Panc1 (cell line): Measurements from ENCODE around the gene TXN. TPM values are rescaled to one million over a fixed set of nuclear protein-coding genes. Genes with fewer than 3 reads are reported as not detected.

Experiments
- ATAC-seq: fragments of 200-7000 bp; cut with Tn5 transposase; 2 replicates; pipeline ENCODE4 v1.9.1; 2020; ENCODE audit warnings: mild to moderate bottlenecking, moderate library complexity
- BruUV-seq: library from RNA; stranded (reverse); fragments of 400-500 nt; replicated peaks from 2 replicates; lab custom pipeline; 2021; lab: Mats Ljungman, UMichigan
- CTCF ChIA-PET: fragments of 300-600 bp; sonication (Branson Sonifier 250); formaldehyde crosslinking; loops from one replicate; lab custom pipeline; 2022; ENCODE audit warnings: antibody characterized with exemption; lab: Charles Lee
- POLR2A ChIA-PET: fragments of 300-600 bp; sonication (Branson Sonifier 250); formaldehyde crosslinking; loops from one replicate; lab custom pipeline; 2022; ENCODE audit warnings: antibody characterized with exemption; lab: Charles Lee
- DNase-seq: peaks from one replicate; pipeline ENCODE4 v3.0.0-alpha.2; 2010; ENCODE audit warnings: low read depth, low spot score
- H3K27ac ChIP-seq: 2 replicates; pipeline ENCODE4 v1.5.1; 2011; ENCODE audit warnings: mild to moderate bottlenecking, low read length, inconsistent platforms
- H3K27me3 ChIP-seq: fragments of 200-500 bp; sonication (Bioruptor generic); 2 replicates; pipeline ENCODE4 v1.6.0; 2014; ENCODE audit warnings: low read length, inconsistent platforms; ENCODE audit not compliant: control insufficient read depth, insufficient read depth
- H3K36me3 ChIP-seq: fragments of 200-500 bp; sonication (Bioruptor generic); 2 replicates; pipeline ENCODE4 v1.5.1; 2014; ENCODE audit warnings: inconsistent platforms, mild to moderate bottlenecking, low read length, moderate library complexity; ENCODE audit not compliant: control insufficient read depth, insufficient read depth
- H3K4me1 ChIP-seq: 2 replicates; pipeline ENCODE4 v1.5.1; 2011; ENCODE audit warnings: inconsistent platforms, mild to moderate bottlenecking, low read length, moderate library complexity; ENCODE audit not compliant: control insufficient read depth, insufficient read depth
- H3K4me3 ChIP-seq, 2 experiments: 2 replicates each; pipeline ENCODE4 v1.5.1; 2011 to 2012; ENCODE audit warnings: low read depth in 2 of 2, low read length in 2 of 2, mild to moderate bottlenecking in 2 of 2, inconsistent platforms in 1 of 2, moderate library complexity in 1 of 2
- H3K9me3 ChIP-seq: fragments of 200-500 bp; sonication (Bioruptor generic); 2 replicates; pipeline ENCODE4 v1.5.1; 2014; ENCODE audit warnings: low read depth, mild to moderate bottlenecking, inconsistent platforms, low read length, moderate library complexity; ENCODE audit not compliant: control insufficient read depth, insufficient read depth
- CTCF ChIP-seq: fragments of 450-650 bp; IDR thresholded peaks from 2 replicates; pipeline ENCODE4 v1.5.1; 2017; ENCODE audit warnings: mild to moderate bottlenecking
- POLR2AphosphoS5 ChIP-seq: IDR thresholded peaks from 2 replicates; pipeline ENCODE4 v1.6.1; 2012; ENCODE audit warnings: mild to moderate bottlenecking, low read depth, low read length, moderate library complexity
- REST ChIP-seq, 2 experiments: IDR thresholded peaks; 2 replicates each; pipeline ENCODE4 v1.6.1; 2011 to 2012; ENCODE audit warnings: low read depth in 2 of 2, control low read depth in 1 of 2, low read length in 1 of 2, mild to moderate bottlenecking in 1 of 2, moderate library complexity in 1 of 2; ENCODE audit not compliant: insufficient read depth in 1 of 2
- SIN3A ChIP-seq: IDR thresholded peaks from 2 replicates; pipeline ENCODE4 v1.6.1; 2012; ENCODE audit warnings: low read depth, mild to moderate bottlenecking, low read length, moderate library complexity, borderline replicate concordance; ENCODE audit not compliant: insufficient read depth
- TCF7L2 ChIP-seq: IDR thresholded peaks from 2 replicates; pipeline ENCODE4 v1.6.1; 2011; ENCODE audit warnings: mild to moderate bottlenecking, low read depth, low read length, inconsistent platforms
- in situ Hi-C: cut with HindIII; loops from 2 replicates; pipeline ENCODE4 v1.10.0; 2016; ENCODE audit warnings: low sequenced_read_pairs, low pct_unique_long_range_greater_than_20kb
- intact Hi-C: fragments of 100-400 bp; cut with micrococcal nuclease; formaldehyde crosslinking; loops from one replicate; pipeline ENCODE4 v1.10.0; 2022; ENCODE audit not compliant: unreplicated experiment
- total RNA-seq: library from RNA; stranded (reverse); gene quantifications from one replicate; pipeline ENCODE4 v1.2.1, GENCODE V29; 2021; ENCODE audit not compliant: unreplicated experiment

The TXN gene
- total RNA-seq, 1 experiment from 2014 or later = 197 TPM

- POLR2A ChIA-PET = no interaction called here
- TF ChIP-seq REST (IDR thresholded peaks at IDR 0.05; ENCODE audit: insufficient read depth in 1 of 2, low read depth in 2 of 2, low read length in 1 of 2) (no peak), CTCF (peak; percentile 75), TCF7L2 (no peak)
- H3K4me3 ChIP-seq = no peak overlapping the region
These were observed 38.6 kb downstream of the TXN start for GRCh38 chr9:110217656-110218099.

GRCh38 chr9:110214586-110215355, 41.5 kb downstream of the TXN start:
- no peak for TF ChIP-seq REST (IDR thresholded peaks at IDR 0.05; ENCODE audit: insufficient read depth in 1 of 2, low read depth in 2 of 2, low read length in 1 of 2)
- no peak for TF ChIP-seq CTCF
- TF ChIP-seq POLR2AphosphoS5 = no peak
- no peak for TF ChIP-seq SIN3A
- no peak for TF ChIP-seq TCF7L2
- Histone ChIP-seq H3K4me3 (no peak overlapping the region), H3K27me3 (peaks cover 2% of the 10 kb centered on the region; the same call in 1 of the 2 replicates), H3K4me1 (no peaks in the 10 kb centered on the region), H3K9me3 (no peaks in the 10 kb centered on the region), H3K27ac (no peak overlapping the region), H3K36me3 (no peaks in the 10 kb centered on the region)
- no TSS peak for BruUV-seq
- DNase-seq = no peak
- ChIA-PET POLR2A (no interaction called here), CTCF (no interaction called here)
- ATAC-seq = no peak
- in situ Hi-C loops = no loop called here
- intact Hi-C loops = loop anchor here (5.0 kb wide), 2 partner anchors 32 to 312 kb away; no protein-coding TSS in a partner anchor

More at GRCh38 chr9:110217656-110218099, 38.6 kb downstream of the TXN start:
- no peak overlapping the region for H3K27ac ChIP-seq
- in situ Hi-C loops = no loop called here
- no TSS peak for BruUV-seq
- intact Hi-C loops = loop anchor here (5.0 kb wide), 2 partner anchors 35 to 315 kb away; no protein-coding TSS in a partner anchor
- CTCF ChIA-PET = interaction anchor here (0.7 to 1.0 kb wide), 2 partner anchors 11 to 34 kb away, joined by 3 to 7 read pairs; no protein-coding TSS in a partner anchor
- no peaks in the 10 kb centered on the region for H3K9me3 ChIP-seq
- no peaks in the 10 kb centered on the region for H3K27me3 ChIP-seq
- DNase-seq = no peak
- H3K36me3 ChIP-seq = no peaks in the 10 kb centered on the region
- no peak for ATAC-seq
- H3K4me1 ChIP-seq = no peaks in the 10 kb centered on the region
